ENCODE data around the gene SLC25A21. TPM values are rescaled to one million over a fixed set of nuclear protein-coding genes. Genes with fewer than 3 reads are reported as not detected.

The SLC25A21 gene
- total and polyA plus RNA-seq, 10 of the 15 experiments (the other 5 are each of a cell fraction or from before 2014, with no cell fraction given), result 0.06 to 0.72 (median 0.17) TPM; not detected in 3

- Histone ChIP-seq H3K27me3 (replicated peaks in 1 of 2; ENCODE audit: control insufficient read depth in 2 of 2, insufficient read depth in 2 of 2, low read length in 1 of 2) (no peaks in the 10 kb centered on the region), H3K9me3 (replicated peaks; ENCODE audit: control insufficient read depth, insufficient read depth, low read length) (no peaks in the 10 kb centered on the region), H3K4me2 (ENCODE audit: control insufficient read depth, insufficient read depth) (no peak overlapping the region), H2AFZ (ENCODE audit: control insufficient read depth, low read depth, low read length) (no peak overlapping the region), H3K79me2 (ENCODE audit: control insufficient read depth, insufficient read depth, low read length) (no peaks in the 10 kb centered on the region), H3K27ac (ENCODE audit: control insufficient read depth, insufficient read depth) (no peak overlapping the region), H3K9ac (ENCODE audit: control insufficient read depth, insufficient read depth, low read length) (no peak overlapping the region), H3K36me3 (ENCODE audit: control insufficient read depth in 2 of 2, insufficient read depth in 2 of 2, low read length in 1 of 2) (no peaks in the 10 kb centered on the region), H3K4me1 (ENCODE audit: control insufficient read depth, insufficient read depth, low read length) (no peaks in the 10 kb centered on the region), H3K4me3 (no peak overlapping the region), H4K20me1 (ENCODE audit: control insufficient read depth, insufficient read depth) (no peaks in the 10 kb centered on the region)
- no peak for ATAC-seq
- in situ Hi-C loops (cut with MboI) (no loop called here), intact Hi-C loops (cut with micrococcal nuclease; ENCODE audit: unreplicated experiment) (no loop called here)
- DNase-seq (ENCODE audit: low read depth, low spot score), result no peak
- ChIA-PET POLR2A (no interaction called here), RAD21 (ENCODE audit: unreplicated experiment) (no interaction called here), CTCF (no interaction called here), SMC1A (ENCODE audit: uncharacterized antibody, unreplicated experiment) (interaction anchor here (1.0 kb wide), 1 partner anchor 36 kb away, joined by 3 read pairs; no protein-coding TSS in a partner anchor)
- WGBS (ENCODE audit: insufficient coverage, insufficient replicate concordance, low lambda C conversion rate, missing lambda C conversion rate), result 13% methylated on average over 1 of the region's 1 CpG
- TF ChIP-seq CREM (IDR thresholded peaks at IDR 0.05; ENCODE audit: low read depth), result no peak
- TF ChIP-seq MXI1 (IDR thresholded peaks at IDR 0.05; ENCODE audit: low read depth, low read length), result no peak
- no peak for TF ChIP-seq NR2C1 (IDR thresholded peaks at IDR 0.05)
- TF ChIP-seq SP1 (IDR thresholded peaks at IDR 0.05; ENCODE audit: low read depth, low read length), result no peak
- TF ChIP-seq CBFB (IDR thresholded peaks at IDR 0.05; ENCODE audit: low read depth), result no peak
- TF ChIP-seq CREB1 (IDR thresholded peaks at IDR 0.05; ENCODE audit: low read depth), result no peak
- TF ChIP-seq ZNF24 (IDR thresholded peaks at IDR 0.05), result no peak
- TF ChIP-seq SIN3A (IDR thresholded peaks at IDR 0.05; ENCODE audit: low read depth, low read length), result no peak
- no peak for TF ChIP-seq STAT1 (conservative IDR thresholded peaks at IDR 0.05)
- TF ChIP-seq, protein P1, sequence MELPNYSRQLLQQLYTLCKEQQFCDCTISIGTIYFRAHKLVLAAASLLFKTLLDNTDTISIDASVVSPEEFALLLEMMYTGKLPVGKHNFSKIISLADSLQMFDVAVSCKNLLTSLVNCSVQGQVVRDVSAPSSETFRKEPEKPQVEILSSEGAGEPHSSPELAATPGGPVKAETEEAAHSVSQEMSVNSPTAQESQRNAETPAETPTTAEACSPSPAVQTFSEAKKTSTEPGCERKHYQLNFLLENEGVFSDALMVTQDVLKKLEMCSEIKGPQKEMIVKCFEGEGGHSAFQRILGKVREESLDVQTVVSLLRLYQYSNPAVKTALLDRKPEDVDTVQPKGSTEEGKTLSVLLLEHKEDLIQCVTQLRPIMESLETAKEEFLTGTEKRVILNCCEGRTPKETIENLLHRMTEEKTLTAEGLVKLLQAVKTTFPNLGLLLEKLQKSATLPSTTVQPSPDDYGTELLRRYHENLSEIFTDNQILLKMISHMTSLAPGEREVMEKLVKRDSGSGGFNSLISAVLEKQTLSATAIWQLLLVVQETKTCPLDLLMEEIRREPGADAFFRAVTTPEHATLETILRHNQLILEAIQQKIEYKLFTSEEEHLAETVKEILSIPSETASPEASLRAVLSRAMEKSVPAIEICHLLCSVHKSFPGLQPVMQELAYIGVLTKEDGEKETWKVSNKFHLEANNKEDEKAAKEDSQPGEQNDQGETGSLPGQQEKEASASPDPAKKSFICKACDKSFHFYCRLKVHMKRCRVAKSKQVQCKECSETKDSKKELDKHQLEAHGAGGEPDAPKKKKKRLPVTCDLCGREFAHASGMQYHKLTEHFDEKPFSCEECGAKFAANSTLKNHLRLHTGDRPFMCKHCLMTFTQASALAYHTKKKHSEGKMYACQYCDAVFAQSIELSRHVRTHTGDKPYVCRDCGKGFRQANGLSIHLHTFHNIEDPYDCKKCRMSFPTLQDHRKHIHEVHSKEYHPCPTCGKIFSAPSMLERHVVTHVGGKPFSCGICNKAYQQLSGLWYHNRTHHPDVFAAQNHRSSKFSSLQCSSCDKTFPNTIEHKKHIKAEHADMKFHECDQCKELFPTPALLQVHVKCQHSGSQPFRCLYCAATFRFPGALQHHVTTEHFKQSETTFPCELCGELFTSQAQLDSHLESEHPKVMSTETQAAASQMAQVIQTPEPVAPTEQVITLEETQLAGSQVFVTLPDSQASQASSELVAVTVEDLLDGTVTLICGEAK (IDR thresholded peaks at IDR 0.05; ENCODE audit: borderline replicate concordance), result no peak
- TF ChIP-seq SMAD1 (IDR thresholded peaks at IDR 0.05; ENCODE audit: low read depth, partially characterized antibody), result no peak
- TF ChIP-seq, protein P2, sequence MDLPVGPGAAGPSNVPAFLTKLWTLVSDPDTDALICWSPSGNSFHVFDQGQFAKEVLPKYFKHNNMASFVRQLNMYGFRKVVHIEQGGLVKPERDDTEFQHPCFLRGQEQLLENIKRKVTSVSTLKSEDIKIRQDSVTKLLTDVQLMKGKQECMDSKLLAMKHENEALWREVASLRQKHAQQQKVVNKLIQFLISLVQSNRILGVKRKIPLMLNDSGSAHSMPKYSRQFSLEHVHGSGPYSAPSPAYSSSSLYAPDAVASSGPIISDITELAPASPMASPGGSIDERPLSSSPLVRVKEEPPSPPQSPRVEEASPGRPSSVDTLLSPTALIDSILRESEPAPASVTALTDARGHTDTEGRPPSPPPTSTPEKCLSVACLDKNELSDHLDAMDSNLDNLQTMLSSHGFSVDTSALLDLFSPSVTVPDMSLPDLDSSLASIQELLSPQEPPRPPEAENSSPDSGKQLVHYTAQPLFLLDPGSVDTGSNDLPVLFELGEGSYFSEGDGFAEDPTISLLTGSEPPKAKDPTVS (IDR thresholded peaks at IDR 0.05; ENCODE audit: low read depth, low read length), result no peak
- no peak for TF ChIP-seq PAX5 (IDR thresholded peaks at IDR 0.05; ENCODE audit: borderline replicate concordance, low read depth, low read length)
- TF ChIP-seq NFXL1 (IDR thresholded peaks at IDR 0.05; ENCODE audit: borderline replicate concordance), result no peak
- TF ChIP-seq, protein P3, sequence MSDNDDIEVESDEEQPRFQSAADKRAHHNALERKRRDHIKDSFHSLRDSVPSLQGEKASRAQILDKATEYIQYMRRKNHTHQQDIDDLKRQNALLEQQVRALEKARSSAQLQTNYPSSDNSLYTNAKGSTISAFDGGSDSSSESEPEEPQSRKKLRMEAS (IDR thresholded peaks at IDR 0.05; ENCODE audit: low read depth, low read length), result no peak
- TF ChIP-seq IRF3 (IDR thresholded peaks at IDR 0.05), result no peak
- no peak for TF ChIP-seq FOXK2 (IDR thresholded peaks at IDR 0.05)
- no peak for TF ChIP-seq NR2F1 (conservative IDR thresholded peaks at IDR 0.05)
- BruUV-seq (replicated peaks), result no TSS peak
- FAIRE-seq, result no peak
Observed at GRCh38 chr14:37021390-37021789, 151.0 kb downstream of the SLC25A21 start.

Measured in GM12878 (cell line).